Measurements from ENCODE around the gene EDN2.

GRCh38 chr1:41529621-41530395 lies 45.3 kb upstream of the EDN2 start:
- no peak for TF ChIP-seq CTCF (IDR thresholded peaks at IDR 0.05; ENCODE audit: low read depth, low read length, poor library complexity, severe bottlenecking)
- no peak for TF ChIP-seq EZH2phosphoT487 (IDR thresholded peaks at IDR 0.05; ENCODE audit: borderline replicate concordance, low read length)

All from DOHH2 (cell line).